Body of pancreas (tissue), 4 donors: ENCODE data around the gene METTL23.

Experiments
- CTCF ChIP-seq, 7 experiments: fragments of 450-650 bp in 4 of 7; fragments of 200-600 bp in 3 of 7; sonication (generic) in 3 of 7; IDR thresholded peaks; one replicate each; pipeline ENCODE4 v1.5.1; 2016 to 2019; ENCODE audit warnings: antibody characterized with exemption in 7 of 7
- POLR2A ChIP-seq, 3 donors: fragments of 450-650 bp; IDR thresholded peaks; one replicate each; pipeline ENCODE4 v1.6.1; 2016; ENCODE audit warnings: antibody characterized with exemption in 3 of 3, mild to moderate bottlenecking in 2 of 3

GRCh38 chr17:76690596-76691280 is 35.9 kb upstream of the METTL23 start:
- TF ChIP-seq CTCF (IDR thresholded peaks at IDR 0.05) (no peak), POLR2A (IDR thresholded peaks at IDR 0.05) (no peak)
